H1 (cell line): ENCODE data around the gene PGBD5. TPM values are rescaled to one million over a fixed set of nuclear protein-coding genes. Genes with fewer than 3 reads are reported as not detected.

Experiments used
- RNF2 ChIP-seq: fragments of 200-900, 300-1000 bp; sonication (generic); IDR thresholded peaks from 2 replicates; pipeline ENCODE4 v1.7.1; 2016; ENCODE audit warnings: borderline replicate concordance, low read depth, mild to moderate bottlenecking, antibody characterized with exemption, low read length; ENCODE audit not compliant: poor library complexity, severe bottlenecking; ENCODE audit errors: missing control alignments
- polyA plus RNA-seq, 7 experiments: library from polyadenylated mRNA; depleted of rRNA in 3 of 7; stranded (reverse) in 5 of 7; unstranded in 2 of 7; fragments of >200 nt in 5 of 7; fragments of 200-250 nt in 2 of 7; gene quantifications; 1 replicate in 5 of 7; 2 replicates in 1 of 7; 4 replicates in 1 of 7; pipeline versions ENCODE4 v1.2.1 to v1.2.3, GENCODE V29; 2011 to 2013; ENCODE audit warnings: missing spikeins in 2 of 7, mixed read lengths in 2 of 7
- total RNA-seq: library from RNA; stranded (reverse); fragmentation: NEBNext Ultra II Directional; extraction: Animal tissue kit (Norgen Biotek cat#: 25700); gene quantifications from 2 replicates; pipeline ENCODE4 v1.2.1, GENCODE V29; 2021

PGBD5 gene
- total and polyA plus RNA-seq, 2 of the 8 experiments (the other 6 are each of a cell fraction or from before 2014, with no cell fraction given) = 16.3 to 18.4 TPM

- TF ChIP-seq RNF2 = no peak
These were observed 12.0 kb downstream of the PGBD5 start (continued) for GRCh38 chr1:230414102-230414501.
